ENCODE measurements around the gene PIK3CD. TPM values are rescaled to one million over a fixed set of nuclear protein-coding genes. Genes with fewer than 3 reads are reported as not detected.

Gene PIK3CD
- total and polyA plus RNA-seq, 2 of the 4 experiments (the other 2 are of a cell fraction): 5.0 to 12.1 TPM

GRCh38 chr1:9719978-9720722 lies 68.6 kb downstream of the PIK3CD start:
- POLR2A ChIA-PET (ENCODE audit: unreplicated experiment): no interaction called here

More at GRCh38 chr1:9719978-9720722, 68.6 kb downstream of the PIK3CD start:
- H2BK15ac ChIP-seq (ENCODE audit: low read depth, low read length): peak overlapping the region; percentile 44; the same call in 1 of the 3 replicates
- H3K27ac ChIP-seq (ENCODE audit: insufficient read depth, low read length): no peak overlapping the region
- H3K18ac ChIP-seq (ENCODE audit: low read depth, low read length): no peak overlapping the region
- in situ Hi-C loops (cut with MboI; ENCODE audit: low sequenced_read_pairs) (loop anchor here (10.0 kb wide), 1 partner anchor 145 kb away; no protein-coding TSS in a partner anchor), dilution Hi-C loops (cut with HindIII; ENCODE audit: low sequenced_read_pairs, unreplicated experiment) (no loop called here), intact Hi-C loops (cut with micrococcal nuclease) (no loop called here)
- BruUV-seq (replicated peaks): no TSS peak
- peak overlapping the region; percentile 47 for H2BK5ac ChIP-seq (ENCODE audit: low read depth, low read length, poor library complexity, severe bottlenecking)
- H3K4me2 ChIP-seq (ENCODE audit: low read depth, low read length): no peak overlapping the region
- CTCF ChIA-PET: no interaction called here
- H3K14ac ChIP-seq (replicated peaks; ENCODE audit: low read depth, low read length): peak overlapping the region; percentile 48; the same call in 1 of the 2 replicates
- H2BK20ac ChIP-seq (ENCODE audit: low read depth, low read length): peak overlapping the region; percentile 66; the same call in 1 of the 2 replicates
- H3K4ac ChIP-seq (ENCODE audit: low read depth, low read length): peak overlapping the region; percentile 77
- H4K8ac ChIP-seq (ENCODE audit: low read depth in 2 of 2, low read length in 2 of 2): peak overlapping the region in 1 of 2 experiments; percentile 37; a peak in 1 of 4 replicates
- peaks cover 3% of the 10 kb centered on the region for H3K4me1 ChIP-seq (ENCODE audit: control insufficient read depth, insufficient read depth, low read length)
- H4K91ac ChIP-seq (ENCODE audit: insufficient read depth, low read depth, low read length): peak overlapping the region; percentile 68
- peak overlapping the region; percentile 43 for H2AFZ ChIP-seq (replicated peaks; ENCODE audit: low read length, poor library complexity)
- 0 out of 2 replicates have a peak, but pooled peaks have one; percentile 1 for TF ChIP-seq CTCF (conservative IDR thresholded peaks at IDR 0.05; ENCODE audit: low read depth, low read length)
- TF ChIP-seq RFX5 (IDR thresholded peaks at IDR 0.05; ENCODE audit: low read depth, low read length): no peak
- DNase-seq (no peak), ATAC-seq (ENCODE audit: low read depth) (no peak)
- H2AK9ac ChIP-seq (replicated peaks; ENCODE audit: low read depth, low read length, poor library complexity): peak overlapping the region; percentile 78
- H3K27me3 ChIP-seq (ENCODE audit: control insufficient read depth, insufficient read depth, low read length): no peaks in the 10 kb centered on the region
- peaks cover 2% of the 10 kb centered on the region; the same call in 1 of the 2 replicates for H4K20me1 ChIP-seq (ENCODE audit: insufficient read depth, low read length)
- no peak overlapping the region for H3K56ac ChIP-seq (ENCODE audit: extremely low read depth, insufficient read depth, low read length)
- peak overlapping the region; percentile 93 for H2AK5ac ChIP-seq (ENCODE audit: low read depth, low read length)
- H3K23ac ChIP-seq (ENCODE audit: low read depth, low read length): no peak overlapping the region
- H4K5ac ChIP-seq (ENCODE audit: low read depth, low read length): 0 out of 2 replicates have a peak overlapping the region, but pooled peaks have one; percentile 4
- peaks cover 11% of the 10 kb centered on the region; the same call in 1 of the 2 replicates for H3K9me3 ChIP-seq (ENCODE audit: control insufficient read depth, insufficient read depth, low read length)
- H3K9me1 ChIP-seq (ENCODE audit: insufficient read depth, low read length): peaks cover 6% of the 10 kb centered on the region; the same call in 1 of the 2 replicates
- no peak overlapping the region for H3K4me3 ChIP-seq (ENCODE audit: insufficient read depth, low read depth, low read length)
- H3K79me1 ChIP-seq (ENCODE audit: low read depth in 1 of 2, low read length in 2 of 2): no peaks in the 10 kb centered on the region; a peak in 1 of 4 replicates
- peaks cover 45% of the 10 kb centered on the region for H3K36me3 ChIP-seq (ENCODE audit: control insufficient read depth, insufficient read depth, low read length)
- H3K9ac ChIP-seq (ENCODE audit: low read depth, low read length): no peak overlapping the region
- 97% methylated on average over 18 of the region's 36 CpGs; no CpG with 5 or more reads in 1 of the 2 experiments for WGBS, 2 experiments (ENCODE audit: extremely low coverage in 2 of 2, insufficient read length in 1 of 2)
- H2BK120ac ChIP-seq (ENCODE audit: low read depth, low read length): peak overlapping the region; percentile 57

Measured in IMR-90 (cell line).